H1 (cell line): ENCODE results near the gene OR51B2. TPM values are rescaled to one million over a fixed set of nuclear protein-coding genes. Genes with fewer than 3 reads are reported as not detected.

ENCODE experiments used
- CTCF ChIA-PET: fragments of 300-600 bp; sonication (Branson Sonifier 250); formaldehyde crosslinking; loops from one replicate; lab custom pipeline; 2021; ENCODE audit not compliant: partially characterized antibody; lab: Charles Lee
- POLR2A ChIA-PET: fragments of 300-600 bp; sonication (Branson Sonifier 250); formaldehyde crosslinking; loops from one replicate; lab custom pipeline; 2021; ENCODE audit warnings: inconsistent platforms; ENCODE audit not compliant: partially characterized antibody; lab: Charles Lee
- DNase-seq, 2 experiments: peaks; one replicate each; pipeline versions ENCODE4 v3.0.0 to v3.0.0-alpha.2; 2010 to 2022; ENCODE audit warnings: low spot score in 2 of 2, low read depth in 1 of 2, mixed read lengths in 1 of 2
- FAIRE-seq: peaks from 2 replicates; lab custom pipeline; 2011; peaks lifted over from hg19 to GRCh38; lab: Jason Lieb, UNC
- H2AFZ ChIP-seq: 2 replicates; pipeline ENCODE4 v1.8.1; 2012; ENCODE audit warnings: low read length, inconsistent platforms
- H2AK5ac ChIP-seq: 2 replicates; pipeline ENCODE4 v1.6.1; 2013; ENCODE audit warnings: low read depth, low read length
- H2BK120ac ChIP-seq: replicated peaks from 2 replicates; pipeline ENCODE3; 2013; ENCODE audit warnings: low read depth, low read length, inconsistent platforms
- H2BK12ac ChIP-seq: 2 replicates; pipeline ENCODE4 v1.6.1; 2013; ENCODE audit warnings: low read depth, low read length
- H2BK15ac ChIP-seq: 2 replicates; pipeline ENCODE4 v1.6.1; 2013; ENCODE audit warnings: low read length
- H2BK20ac ChIP-seq: 2 replicates; pipeline ENCODE4 v1.6.1; 2013; ENCODE audit warnings: low read length
- H2BK5ac ChIP-seq: 2 replicates; pipeline ENCODE4 v1.6.1; 2013; ENCODE audit warnings: low read depth, low read length
- H3K14ac ChIP-seq: 2 replicates; pipeline ENCODE4 v1.6.1; 2013; ENCODE audit warnings: inconsistent platforms; ENCODE audit not compliant: insufficient read length
- H3K18ac ChIP-seq: 2 replicates; pipeline ENCODE4 v1.6.1; 2013; ENCODE audit warnings: low read length; ENCODE audit errors: extremely low read depth
- H3K23ac ChIP-seq: 2 replicates; pipeline ENCODE4 v1.6.1; 2013; ENCODE audit warnings: inconsistent platforms; ENCODE audit not compliant: insufficient read length
- H3K23me2 ChIP-seq: 2 replicates; pipeline ENCODE4 v1.6.1; 2013; ENCODE audit warnings: low read depth, low read length
- H3K27ac ChIP-seq: 2 replicates; pipeline ENCODE4 v1.6.1; 2011; ENCODE audit warnings: low read depth, low read length, inconsistent platforms
- H3K27me3 ChIP-seq, 4 experiments: replicated peaks in 1 of 4; 1 replicate in 1 of 4; 2 replicates in 3 of 4; pipeline versions ENCODE4 v1.6.1 to v1.8.1; 2011 to 2013; ENCODE audit warnings: low read length in 3 of 4, mild to moderate bottlenecking in 3 of 4, inconsistent platforms in 2 of 4, mixed read lengths in 2 of 4, moderate library complexity in 1 of 4; ENCODE audit not compliant: control insufficient read depth in 3 of 4, insufficient read depth in 3 of 4; ENCODE audit errors: extremely low read depth in 1 of 4
- H3K36me3 ChIP-seq, 4 experiments: 2 replicates each; pipeline versions ENCODE4 v1.6.1 to v1.8.1; 2011 to 2013; ENCODE audit warnings: mild to moderate bottlenecking in 4 of 4, low read length in 3 of 4, moderate library complexity in 2 of 4, control low read depth in 1 of 4, inconsistent platforms in 1 of 4; ENCODE audit not compliant: insufficient read depth in 4 of 4, control insufficient read depth in 2 of 4
- H3K4ac ChIP-seq: replicated peaks from 2 replicates; pipeline ENCODE3; 2013; ENCODE audit warnings: low read length, low read depth, mixed read lengths, inconsistent platforms; ENCODE audit not compliant: insufficient read length
- H3K4me1 ChIP-seq, 4 experiments: replicated peaks in 1 of 4; 1 replicate in 1 of 4; 2 replicates in 3 of 4; pipeline versions ENCODE4 v1.6.1 to v1.8.1; 2011 to 2013; ENCODE audit warnings: low read length in 3 of 4, inconsistent platforms in 2 of 4, mixed read lengths in 1 of 4; ENCODE audit not compliant: insufficient read depth in 4 of 4, control insufficient read depth in 3 of 4
- H3K4me2 ChIP-seq, 2 experiments: 2 replicates each; pipeline versions ENCODE4 v1.6.1 to v1.8.1; 2011 to 2013; ENCODE audit warnings: low read depth in 2 of 2, low read length in 2 of 2, control low read depth in 1 of 2, inconsistent platforms in 1 of 2, mild to moderate bottlenecking in 1 of 2; ENCODE audit not compliant: insufficient read depth in 1 of 2
- H3K4me3 ChIP-seq, 4 experiments: fragments of 200-600, 300-600 bp in 1 of 4; sonication (generic), shearing (Covaris generic), sonication (Bioruptor Twin) in 1 of 4; 2 replicates each; pipeline versions ENCODE4 v1.5.1 to v1.8.1; 2011 to 2016; ENCODE audit warnings: low read length in 4 of 4, low read depth in 3 of 4, control low read depth in 2 of 4, inconsistent platforms in 2 of 4, mild to moderate bottlenecking in 2 of 4, mixed read lengths in 1 of 4, moderate library complexity in 1 of 4; ENCODE audit not compliant: insufficient read depth in 2 of 4; ENCODE audit errors: extremely low read depth in 1 of 4
- H3K56ac ChIP-seq: replicated peaks from 2 replicates; pipeline ENCODE3; 2013; ENCODE audit warnings: low read depth, mild to moderate bottlenecking, mixed read lengths, low read length, inconsistent platforms; ENCODE audit not compliant: insufficient read length
- H3K79me1 ChIP-seq: 2 replicates; pipeline ENCODE4 v1.6.1; 2013; ENCODE audit warnings: low read depth, low read length, control low read depth
- H3K79me2 ChIP-seq, 2 experiments: 2 replicates each; pipeline versions ENCODE4 v1.6.1 to v1.8.1; 2012 to 2013; ENCODE audit warnings: low read length in 2 of 2, mild to moderate bottlenecking in 2 of 2, inconsistent platforms in 1 of 2; ENCODE audit not compliant: insufficient read depth in 2 of 2, control insufficient read depth in 1 of 2
- H3K9ac ChIP-seq, 4 experiments: replicated peaks in 1 of 4; 1 replicate in 1 of 4; 2 replicates in 3 of 4; pipeline versions ENCODE4 v1.6.1 to v1.8.1; 2011 to 2013; ENCODE audit warnings: low read depth in 3 of 4, low read length in 3 of 4, control low read depth in 2 of 4, mild to moderate bottlenecking in 2 of 4, moderate library complexity in 2 of 4, inconsistent platforms in 1 of 4; ENCODE audit errors: extremely low read depth in 1 of 4
- H3K9me3 ChIP-seq, 2 experiments: 2 replicates each; pipeline versions ENCODE4 v1.6.1 to v1.8.1; 2012 to 2013; ENCODE audit warnings: mild to moderate bottlenecking in 2 of 2, moderate library complexity in 2 of 2, control low read depth in 1 of 2, inconsistent platforms in 1 of 2, low read depth in 1 of 2, low read length in 1 of 2, mixed read lengths in 1 of 2; ENCODE audit not compliant: insufficient read depth in 2 of 2
- H4K20me1 ChIP-seq, 2 experiments: replicated peaks in 1 of 2; 2 replicates each; pipeline versions ENCODE3 to v1.8.1; 2011 to 2013; ENCODE audit warnings: inconsistent platforms in 2 of 2, low read length in 2 of 2, mild to moderate bottlenecking in 1 of 2; ENCODE audit not compliant: insufficient read depth in 2 of 2, control insufficient read depth in 1 of 2
- H4K5ac ChIP-seq: 2 replicates; pipeline ENCODE4 v1.6.1; 2013; ENCODE audit warnings: low read length, low read depth, mixed read lengths, inconsistent platforms; ENCODE audit not compliant: insufficient read length
- H4K8ac ChIP-seq: 2 replicates; pipeline ENCODE4 v1.8.0; 2013; ENCODE audit warnings: mild to moderate bottlenecking, moderate library complexity, low read length, inconsistent platforms; ENCODE audit not compliant: insufficient read depth; ENCODE audit errors: extremely low read depth
- H4K91ac ChIP-seq: replicated peaks from 2 replicates; pipeline ENCODE3; 2013; ENCODE audit warnings: low read length, mixed read lengths, inconsistent platforms; ENCODE audit not compliant: insufficient read length
- CHD1 ChIP-seq: IDR thresholded peaks from 2 replicates; pipeline ENCODE4 v1.6.1; 2012; ENCODE audit warnings: low read depth, low read length, improper control_type of control experiment
- CHD2 ChIP-seq: IDR thresholded peaks from 2 replicates; pipeline ENCODE4 v1.6.1; 2012; ENCODE audit warnings: low read length, improper control_type of control experiment
- CREB1 ChIP-seq: IDR thresholded peaks from 2 replicates; pipeline ENCODE4 v1.6.1; 2012; ENCODE audit warnings: inconsistent platforms
- EP300 ChIP-seq, 2 experiments: IDR thresholded peaks; 1 replicate in 1 of 2; 2 replicates in 1 of 2; pipeline ENCODE4 v1.6.1; 2011 to 2012; ENCODE audit warnings: low read depth in 2 of 2, low read length in 2 of 2, mild to moderate bottlenecking in 2 of 2, borderline replicate concordance in 1 of 2, inconsistent platforms in 1 of 2, moderate library complexity in 1 of 2
- GTF2F1 ChIP-seq: IDR thresholded peaks from 2 replicates; pipeline ENCODE4 v1.6.1; 2012; ENCODE audit warnings: low read depth, low read length, improper control_type of control experiment, borderline replicate concordance
- JUN ChIP-seq: IDR thresholded peaks from 2 replicates; pipeline ENCODE4 v1.6.1; 2011; ENCODE audit warnings: low read depth, mild to moderate bottlenecking, improper control_type of control experiment, low read length
- KDM5A ChIP-seq: fragments of 200-600 bp; IDR thresholded peaks from 2 replicates; pipeline ENCODE4 v1.7.1; 2012; ENCODE audit warnings: mild to moderate bottlenecking, low read length, inconsistent platforms, mixed read lengths
- POLR2A ChIP-seq, 2 experiments: IDR thresholded peaks; 1 replicate in 1 of 2; 2 replicates in 1 of 2; pipeline ENCODE4 v1.6.1; 2011; ENCODE audit warnings: low read depth in 2 of 2, low read length in 2 of 2, mild to moderate bottlenecking in 2 of 2; ENCODE audit errors: control extremely low read depth in 1 of 2
- SIN3A ChIP-seq, 2 experiments: IDR thresholded peaks in 1 of 2; conservative IDR thresholded peaks in 1 of 2; 2 replicates each; pipeline ENCODE4 v1.6.1; 2011 to 2012; ENCODE audit warnings: low read length in 2 of 2, improper control_type of control experiment in 1 of 2, low read depth in 1 of 2, mild to moderate bottlenecking in 1 of 2
- SIRT6 ChIP-seq: IDR thresholded peaks from one replicate; pipeline ENCODE4 v1.7.1; 2012; ENCODE audit warnings: low read length, inconsistent platforms
- SUZ12 ChIP-seq: fragments of 200-600 bp; sonication (generic); IDR thresholded peaks from 2 replicates; pipeline ENCODE4 v1.6.1; 2012; ENCODE audit warnings: mild to moderate bottlenecking, inconsistent platforms, low read length, moderate library complexity, mixed read lengths
- TBP ChIP-seq: IDR thresholded peaks from 2 replicates; pipeline ENCODE4 v1.6.1; 2011; ENCODE audit warnings: low read depth, low read length, improper control_type of control experiment
- USF2 ChIP-seq: IDR thresholded peaks from 2 replicates; pipeline ENCODE4 v1.6.1; 2011; ENCODE audit warnings: low read length, improper control_type of control experiment
- WGBS, 2 experiments: shearing (Covaris generic) in 1 of 2; methylation state at CpG; one replicate each; pipeline versions ENCODE4 v1.1.6 to v1.1.7; 2013 to 2015; ENCODE audit warnings: low lambda C conversion rate in 2 of 2, mixed read lengths in 2 of 2, inconsistent platforms in 1 of 2, low coverage in 1 of 2, missing lambda C conversion rate in 1 of 2; ENCODE audit not compliant: insufficient replicate concordance in 2 of 2, insufficient coverage in 1 of 2, insufficient read length in 1 of 2; ENCODE audit errors: extremely low coverage in 1 of 2, missing lambda C conversion rate in 1 of 2; 5-methylcytosine and 5-hydroxymethylcytosine counted together
- polyA plus RNA-seq, 7 experiments: library from polyadenylated mRNA; depleted of rRNA in 3 of 7; stranded (reverse) in 5 of 7; unstranded in 2 of 7; fragments of >200 nt in 5 of 7; fragments of 200-250 nt in 2 of 7; gene quantifications; 1 replicate in 5 of 7; 2 replicates in 1 of 7; 4 replicates in 1 of 7; pipeline versions ENCODE4 v1.2.1 to v1.2.3, GENCODE V29; 2011 to 2013; ENCODE audit warnings: missing spikeins in 2 of 7, mixed read lengths in 2 of 7
- total RNA-seq: library from RNA; stranded (reverse); fragmentation: NEBNext Ultra II Directional; extraction: Animal tissue kit (Norgen Biotek cat#: 25700); gene quantifications from 2 replicates; pipeline ENCODE4 v1.2.1, GENCODE V29; 2021

The OR51B2 gene
- total and polyA plus RNA-seq, 2 of the 8 experiments (the other 6 are each of a cell fraction or from before 2014, with no cell fraction given) = not detected

- no peak overlapping the region for H3K4me2 ChIP-seq
- no peaks in the 10 kb centered on the region for H3K36me3 ChIP-seq
- H3K56ac ChIP-seq = no peak overlapping the region
- H2BK120ac ChIP-seq = no peak overlapping the region
- H3K79me2 ChIP-seq = no peaks in the 10 kb centered on the region
- H2BK5ac ChIP-seq = no peak overlapping the region
- DNase-seq (no peak), FAIRE-seq (no peak)
- no peak overlapping the region for H2BK12ac ChIP-seq
- H3K27ac ChIP-seq = no peak overlapping the region
- no peak overlapping the region for H2AK5ac ChIP-seq
- no peaks in the 10 kb centered on the region; the same call in 1 of the 2 replicates for H3K23me2 ChIP-seq
- no peak overlapping the region for H3K9ac ChIP-seq
- POLR2A ChIA-PET = no interaction called here
- 0 out of 2 replicates have a peak, but pooled peaks cover 2% of the 10 kb centered on the region for H3K79me1 ChIP-seq
- no peak overlapping the region for H4K5ac ChIP-seq
- no peak overlapping the region for H2BK15ac ChIP-seq
- WGBS, 2 experiments = 87% methylated on average over 4 of the region's 4 CpGs; no CpG with 5 or more reads in 1 of the 2 experiments
- no peaks in the 10 kb centered on the region; a peak in 2 of 7 replicates for H3K4me1 ChIP-seq
- H3K14ac ChIP-seq = no peak overlapping the region
- no peak overlapping the region for H2BK20ac ChIP-seq
- H4K91ac ChIP-seq = no peak overlapping the region
- no peak overlapping the region for H4K8ac ChIP-seq
- H3K4me3 ChIP-seq = no peak overlapping the region
- no peaks in the 10 kb centered on the region for H3K27me3 ChIP-seq
- H3K23ac ChIP-seq = no peak overlapping the region
- H3K4ac ChIP-seq = no peak overlapping the region
- TF ChIP-seq POLR2A (IDR thresholded peaks at IDR 0.05; ENCODE audit: control extremely low read depth in 1 of 2, low read depth in 2 of 2, low read length in 2 of 2) (no peak), CHD2 (no peak), KDM5A (no peak), USF2 (no peak), GTF2F1 (no peak), JUN (no peak), EP300 (IDR thresholded peaks at IDR 0.05; ENCODE audit: borderline replicate concordance in 1 of 2, low read depth in 2 of 2, low read length in 2 of 2) (no peak), SIN3A (conservative IDR thresholded peaks at IDR 0.05 in 1 of 2, IDR thresholded peaks at IDR 0.05 in 1 of 2; ENCODE audit: low read depth in 1 of 2, low read length in 2 of 2) (no peak), TBP (no peak), SIRT6 (no peak), SUZ12 (no peak), CHD1 (no peak), CREB1 (no peak)
- peak overlapping the region; percentile 33; the same call in 1 of the 2 replicates for H2AFZ ChIP-seq
- CTCF ChIA-PET = interaction anchor here (0.6 to 8.6 kb wide), 3 partner anchors 11 to 216 kb away, joined by 3 to 48 read pairs (median 3); no protein-coding TSS in a partner anchor
- H3K9me3 ChIP-seq = no peaks in the 10 kb centered on the region
- no peak overlapping the region for H3K18ac ChIP-seq
- H4K20me1 ChIP-seq = no peaks in the 10 kb centered on the region
Measured at GRCh38 chr11:5279471-5280090, 44.5 kb downstream of the OR51B2 start.
